ENCODE data around the gene AQP1.

Gene AQP1

DNA sequence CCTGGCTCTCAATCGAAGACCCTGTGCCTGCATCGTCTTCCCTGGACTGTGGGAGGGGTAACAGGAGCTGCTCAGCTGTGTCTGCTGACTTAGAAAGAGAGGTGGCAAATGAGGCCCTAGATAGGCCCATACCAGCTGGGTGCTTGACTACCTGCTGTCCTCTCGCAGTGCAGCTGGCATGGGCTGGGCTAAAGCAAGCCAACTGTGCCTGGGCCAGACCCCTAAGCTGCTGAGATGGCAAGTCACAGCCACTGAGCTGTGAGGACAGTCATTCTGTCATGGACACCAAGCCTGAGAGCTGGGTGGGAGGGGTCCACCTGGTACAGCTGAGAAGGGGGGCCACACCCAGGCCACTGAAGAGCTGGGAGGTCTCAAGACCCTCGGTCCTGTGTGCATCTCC lies 45.8 kb upstream of the AQP1 start:
- TF ChIP-seq, protein P1, sequence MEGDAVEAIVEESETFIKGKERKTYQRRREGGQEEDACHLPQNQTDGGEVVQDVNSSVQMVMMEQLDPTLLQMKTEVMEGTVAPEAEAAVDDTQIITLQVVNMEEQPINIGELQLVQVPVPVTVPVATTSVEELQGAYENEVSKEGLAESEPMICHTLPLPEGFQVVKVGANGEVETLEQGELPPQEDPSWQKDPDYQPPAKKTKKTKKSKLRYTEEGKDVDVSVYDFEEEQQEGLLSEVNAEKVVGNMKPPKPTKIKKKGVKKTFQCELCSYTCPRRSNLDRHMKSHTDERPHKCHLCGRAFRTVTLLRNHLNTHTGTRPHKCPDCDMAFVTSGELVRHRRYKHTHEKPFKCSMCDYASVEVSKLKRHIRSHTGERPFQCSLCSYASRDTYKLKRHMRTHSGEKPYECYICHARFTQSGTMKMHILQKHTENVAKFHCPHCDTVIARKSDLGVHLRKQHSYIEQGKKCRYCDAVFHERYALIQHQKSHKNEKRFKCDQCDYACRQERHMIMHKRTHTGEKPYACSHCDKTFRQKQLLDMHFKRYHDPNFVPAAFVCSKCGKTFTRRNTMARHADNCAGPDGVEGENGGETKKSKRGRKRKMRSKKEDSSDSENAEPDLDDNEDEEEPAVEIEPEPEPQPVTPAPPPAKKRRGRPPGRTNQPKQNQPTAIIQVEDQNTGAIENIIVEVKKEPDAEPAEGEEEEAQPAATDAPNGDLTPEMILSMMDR (IDR thresholded peaks at IDR 0.05) = no peak
- H3K36me3 ChIP-seq = peaks cover 0 to 11% (median 0%) of the 10 kb centered on the region in 3 donors
- no peaks in the 10 kb centered on the region for H3K9me3 ChIP-seq
- peak overlapping the region; percentile 56 to 72 for H3K27ac ChIP-seq
- H3K4me3 ChIP-seq = no peak overlapping the region
- no peak for DNase-seq
- intact Hi-C loops (cut with DNase I; ENCODE audit: low total_unique reads) = no loop called here
- peaks cover 0 to 69% (median 36%) of the 10 kb centered on the region in 4 donors for H3K4me1 ChIP-seq
- H3K27me3 ChIP-seq = no peaks in the 10 kb centered on the region

DNA sequence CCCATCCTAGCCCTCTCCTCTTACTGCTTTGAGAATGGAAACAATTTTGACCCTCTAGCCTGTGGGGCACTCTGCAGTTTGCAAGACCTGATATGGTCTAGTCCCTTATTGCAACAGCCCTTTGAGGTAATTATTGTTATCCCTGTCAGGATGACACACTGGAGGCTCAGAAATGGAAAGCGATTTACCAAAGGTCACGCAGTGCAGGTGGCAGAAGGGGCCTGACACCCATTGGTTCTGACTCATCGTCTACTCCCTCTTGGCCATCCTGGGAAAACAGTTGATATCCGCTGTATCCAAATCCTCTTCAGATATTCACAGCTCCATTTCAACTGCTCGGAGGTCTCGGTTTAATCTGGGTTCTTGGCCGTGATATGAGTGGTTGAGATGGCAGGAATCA lies 44.7 kb upstream of the AQP1 start:
- Histone ChIP-seq H3K4me3 (no peak overlapping the region), H3K27ac (no peak overlapping the region)

DNA sequence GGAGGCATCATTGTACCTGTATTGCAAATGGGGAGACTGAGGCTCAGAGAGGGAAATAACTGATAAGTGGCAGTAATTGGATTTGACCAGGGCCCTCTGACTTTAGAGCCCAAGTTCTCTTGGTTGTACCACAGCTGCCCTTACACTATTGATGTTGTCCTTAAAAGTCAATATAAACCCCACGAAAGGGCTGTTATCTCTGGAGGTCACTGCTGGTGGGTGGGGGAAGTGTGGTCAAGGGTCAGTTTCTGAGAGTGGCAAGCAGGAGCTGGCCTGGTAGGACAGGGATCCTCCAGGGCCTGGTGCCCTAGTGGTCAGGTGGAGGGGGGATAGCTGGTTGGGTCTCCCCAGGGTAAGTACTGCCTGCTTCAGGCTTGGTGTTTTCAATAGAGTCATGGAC lies 44.2 kb upstream of the AQP1 start:
- Histone ChIP-seq H3K27me3 (no peaks in the 10 kb centered on the region), H3K4me3 (no peak overlapping the region), H3K4me1 (peaks cover 0 to 67% (median 33%) of the 10 kb centered on the region in 4 donors), H3K9me3 (no peaks in the 10 kb centered on the region), H3K36me3 (peaks cover 0 to 18% (median 7%) of the 10 kb centered on the region in 3 donors), H3K27ac (no peak overlapping the region)
- DNase-seq = no peak
- intact Hi-C loops (cut with DNase I; ENCODE audit: low total_unique reads) = no loop called here
- TF ChIP-seq, protein P1 (IDR thresholded peaks at IDR 0.05) = no peak

More for the DNA sequence above, 44.7 kb upstream of the AQP1 start:
- H3K9me3 ChIP-seq = no peaks in the 10 kb centered on the region
- DNase-seq = no peak
- intact Hi-C loops (cut with DNase I; ENCODE audit: low total_unique reads) = no loop called here
- H3K36me3 ChIP-seq = peaks cover 0 to 13% (median 3%) of the 10 kb centered on the region in 3 donors
- TF ChIP-seq, protein P1 (IDR thresholded peaks at IDR 0.05) = no peak
- H3K27me3 ChIP-seq = no peaks in the 10 kb centered on the region
- H3K4me1 ChIP-seq = peaks cover 0 to 72% (median 36%) of the 10 kb centered on the region in 4 donors

GRCh38 chr7:30869794-30870611 lies 41.6 kb upstream of the AQP1 start:
- TF ChIP-seq, protein P1 (IDR thresholded peaks at IDR 0.05) = no peak
- Histone ChIP-seq H3K27me3 (no peaks in the 10 kb centered on the region), H3K4me3 (no peak overlapping the region), H3K4me1 (peaks cover 0 to 42% (median 11%) of the 10 kb centered on the region in 4 donors), H3K36me3 (peaks cover 7 to 42% (median 31%) of the 10 kb centered on the region in 3 donors), H3K27ac (peak overlapping the region in 1 of 2 donors; percentile 21), H3K9me3 (no peaks in the 10 kb centered on the region)
- no peak for DNase-seq
- intact Hi-C loops (cut with DNase I; ENCODE audit: low total_unique reads) = no loop called here

- TF ChIP-seq, protein P1 (IDR thresholded peaks at IDR 0.05) = no peak
- DNase-seq = no peak
- H3K4me1 ChIP-seq = peaks cover 0 to 35% (median 9%) of the 10 kb centered on the region in 4 donors
- intact Hi-C loops (cut with DNase I; ENCODE audit: low total_unique reads) = no loop called here
- H3K27me3 ChIP-seq = no peaks in the 10 kb centered on the region
- H3K4me3 ChIP-seq = no peak overlapping the region
- H3K27ac ChIP-seq = peak overlapping the region in 1 of 2 donors; percentile 21
- H3K36me3 ChIP-seq = peaks cover 14 to 52% (median 39%) of the 10 kb centered on the region in 3 donors
- no peaks in the 10 kb centered on the region for H3K9me3 ChIP-seq
Observed at GRCh38 chr7:30870821-30871518, 40.7 kb upstream of the AQP1 start.
